Adrenal gland (tissue), 5 donors: ENCODE data around the gene BRD1.

ENCODE experiments used
- CTCF ChIP-seq, 6 experiments: fragments of 450-650 bp in 4 of 6; fragments of 200-600 bp in 2 of 6; sonication (generic) in 1 of 6; IDR thresholded peaks; 1 replicate in 5 of 6; 2 replicates in 1 of 6; pipeline versions ENCODE4 v1.5.1 to v1.8.0; 2016 to 2021; ENCODE audit warnings: antibody characterized with exemption in 6 of 6, mild to moderate bottlenecking in 2 of 6, moderate library complexity in 1 of 6
- POLR2A ChIP-seq, 2 donors: fragments of 450-650 bp; IDR thresholded peaks; one replicate each; pipeline ENCODE4 v1.6.1; 2017; ENCODE audit warnings: antibody characterized with exemption in 2 of 2, mild to moderate bottlenecking in 2 of 2, moderate library complexity in 1 of 2
- donor health status: DM: no; HTN: no; CAD: no.

GRCh38 chr22:49815641-49816091 lies 12.0 kb downstream of the BRD1 start:
- no peak for TF ChIP-seq CTCF (IDR thresholded peaks at IDR 0.05)
- no peak for TF ChIP-seq POLR2A (IDR thresholded peaks at IDR 0.05)
